Measurements from ENCODE around the gene DCDC2. TPM values are rescaled to one million over a fixed set of nuclear protein-coding genes. Genes with fewer than 3 reads are reported as not detected.
"Not testable (repeated sequence)": the region's sequence is repeated elsewhere in the genome, so short reads cannot be mapped to it uniquely, and the experiment has no call there.

DCDC2 gene
- total RNA-seq, 3 donors from 2014 or later = 8.9 to 9.5 TPM; not detected in 1

DNA sequence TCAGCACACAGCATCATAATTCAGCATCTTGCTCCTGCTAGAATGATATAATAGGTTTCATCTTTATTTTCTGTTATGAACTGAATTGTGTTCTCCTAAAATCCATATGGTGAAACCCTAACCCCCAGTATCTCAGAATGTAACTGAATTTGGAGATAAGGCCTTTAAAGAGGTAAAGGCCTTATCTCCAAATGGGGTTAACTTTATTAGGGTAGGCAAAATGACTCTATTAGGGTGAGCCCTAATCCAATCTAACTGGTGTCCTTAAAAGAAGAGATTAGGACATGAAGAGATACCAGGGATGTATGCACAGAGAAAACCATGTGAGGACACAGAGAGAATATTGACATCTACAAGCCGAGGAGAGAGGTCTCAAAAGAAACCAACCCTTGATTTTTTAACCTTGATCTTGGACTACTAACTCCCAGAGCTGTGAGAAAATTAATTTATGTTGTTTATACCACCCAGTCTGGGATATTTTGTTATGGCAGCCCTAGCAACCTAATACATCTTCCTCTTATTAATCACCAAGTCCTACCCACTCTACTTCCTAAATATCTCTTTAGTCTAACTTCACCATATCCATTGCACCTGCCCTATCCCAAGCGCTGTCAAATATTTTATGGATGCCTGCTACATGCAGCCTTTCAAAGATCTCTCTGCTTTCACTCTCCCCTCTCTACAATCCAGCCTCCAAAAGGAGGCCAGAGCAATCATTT, 36.4 kb upstream of the DCDC2 start:
- peak overlapping the region in 1 of 2 donors; percentile 73 for H3K27ac ChIP-seq
- TF ChIP-seq POLR2AphosphoS5 (IDR thresholded peaks at IDR 0.05) (no peak), POLR2A (IDR thresholded peaks at IDR 0.05) (no peak)
- TF ChIP-seq, protein P1, sequence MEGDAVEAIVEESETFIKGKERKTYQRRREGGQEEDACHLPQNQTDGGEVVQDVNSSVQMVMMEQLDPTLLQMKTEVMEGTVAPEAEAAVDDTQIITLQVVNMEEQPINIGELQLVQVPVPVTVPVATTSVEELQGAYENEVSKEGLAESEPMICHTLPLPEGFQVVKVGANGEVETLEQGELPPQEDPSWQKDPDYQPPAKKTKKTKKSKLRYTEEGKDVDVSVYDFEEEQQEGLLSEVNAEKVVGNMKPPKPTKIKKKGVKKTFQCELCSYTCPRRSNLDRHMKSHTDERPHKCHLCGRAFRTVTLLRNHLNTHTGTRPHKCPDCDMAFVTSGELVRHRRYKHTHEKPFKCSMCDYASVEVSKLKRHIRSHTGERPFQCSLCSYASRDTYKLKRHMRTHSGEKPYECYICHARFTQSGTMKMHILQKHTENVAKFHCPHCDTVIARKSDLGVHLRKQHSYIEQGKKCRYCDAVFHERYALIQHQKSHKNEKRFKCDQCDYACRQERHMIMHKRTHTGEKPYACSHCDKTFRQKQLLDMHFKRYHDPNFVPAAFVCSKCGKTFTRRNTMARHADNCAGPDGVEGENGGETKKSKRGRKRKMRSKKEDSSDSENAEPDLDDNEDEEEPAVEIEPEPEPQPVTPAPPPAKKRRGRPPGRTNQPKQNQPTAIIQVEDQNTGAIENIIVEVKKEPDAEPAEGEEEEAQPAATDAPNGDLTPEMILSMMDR (IDR thresholded peaks at IDR 0.05) = no peak
- no peak for DNase-seq (ENCODE audit: low spot score in 2 of 2)
- H3K9me3 ChIP-seq = peaks cover 0 to 4% of the 10 kb centered on the region in 2 donors
- no peaks in the 10 kb centered on the region for H3K36me3 ChIP-seq
- H3K4me3 ChIP-seq = no peak overlapping the region
- no peaks in the 10 kb centered on the region for H3K27me3 ChIP-seq
- no peaks in the 10 kb centered on the region for H3K4me1 ChIP-seq
- intact Hi-C loops (cut with DNase I; ENCODE audit: low total_unique reads) = no loop called here

DNA sequence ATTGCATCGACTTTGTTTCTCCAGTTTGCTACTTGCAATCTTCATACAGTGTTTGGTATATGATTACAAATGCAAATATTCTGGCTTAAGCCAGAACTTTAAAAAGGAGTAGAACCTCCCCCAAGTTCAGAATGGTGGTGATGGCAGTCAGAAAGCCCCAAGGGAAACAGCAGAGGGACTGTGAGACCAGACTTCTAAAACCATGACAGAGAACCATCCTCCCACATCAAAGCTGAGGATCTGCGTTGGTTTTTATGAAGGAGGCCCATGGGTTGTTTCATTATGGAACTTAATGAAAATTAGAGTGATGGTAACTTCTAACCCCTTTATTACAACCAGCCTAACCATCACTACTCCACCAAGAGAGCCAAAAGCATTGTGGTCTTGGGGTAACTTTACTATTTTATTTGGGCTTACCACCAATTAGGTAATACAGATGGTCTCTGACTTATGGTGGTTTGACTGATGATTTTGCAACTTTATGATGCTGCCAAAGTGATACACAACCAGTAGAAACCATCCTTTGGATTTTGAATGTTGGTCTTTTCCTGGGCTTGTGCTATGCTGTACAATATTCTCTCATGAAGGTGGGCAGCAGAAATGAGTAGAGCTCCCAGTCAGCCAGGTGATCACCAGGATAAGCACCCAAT, 34.0 kb upstream of the DCDC2 start:
- no peak overlapping the region for H3K27ac ChIP-seq
- H3K27me3 ChIP-seq = no peaks in the 10 kb centered on the region
- peaks cover 0 to 4% of the 10 kb centered on the region in 2 donors for H3K9me3 ChIP-seq
- no peak for DNase-seq (ENCODE audit: low spot score in 2 of 2)
- intact Hi-C loops (cut with DNase I; ENCODE audit: low total_unique reads) = no loop called here
- H3K36me3 ChIP-seq = no peaks in the 10 kb centered on the region
- H3K4me3 ChIP-seq = no peak overlapping the region
- no peaks in the 10 kb centered on the region for H3K4me1 ChIP-seq
- TF ChIP-seq, protein P1 (IDR thresholded peaks at IDR 0.05) = no peak
- no peak for TF ChIP-seq POLR2A (IDR thresholded peaks at IDR 0.05)
- TF ChIP-seq POLR2AphosphoS5 (IDR thresholded peaks at IDR 0.05) = no peak

DNA sequence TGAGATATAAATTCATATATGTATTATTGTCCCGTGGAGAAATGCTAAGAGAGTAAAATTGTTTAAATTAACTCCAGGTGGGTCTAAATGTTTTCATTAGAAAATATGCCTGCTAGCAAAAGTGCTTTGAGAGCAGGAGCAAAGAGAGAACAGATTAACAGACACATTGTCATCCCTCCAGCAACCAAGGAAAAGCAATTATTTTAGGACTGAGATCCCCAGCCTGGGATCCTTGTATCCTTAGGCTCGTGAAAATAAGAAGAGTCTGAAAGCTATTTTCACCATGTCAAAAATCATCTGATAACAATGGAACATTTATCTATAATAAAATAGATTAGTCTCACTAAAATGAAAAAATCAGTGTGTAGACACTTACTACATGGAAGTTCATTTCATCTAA, 33.3 kb upstream of the DCDC2 start:
- no peak overlapping the region for H3K27ac ChIP-seq
- TF ChIP-seq POLR2AphosphoS5 (IDR thresholded peaks at IDR 0.05) = no peak
- no peak for TF ChIP-seq POLR2A (IDR thresholded peaks at IDR 0.05)
- TF ChIP-seq, protein P1 (IDR thresholded peaks at IDR 0.05) = no peak
- intact Hi-C loops (cut with DNase I; ENCODE audit: low total_unique reads) = no loop called here

DNA sequence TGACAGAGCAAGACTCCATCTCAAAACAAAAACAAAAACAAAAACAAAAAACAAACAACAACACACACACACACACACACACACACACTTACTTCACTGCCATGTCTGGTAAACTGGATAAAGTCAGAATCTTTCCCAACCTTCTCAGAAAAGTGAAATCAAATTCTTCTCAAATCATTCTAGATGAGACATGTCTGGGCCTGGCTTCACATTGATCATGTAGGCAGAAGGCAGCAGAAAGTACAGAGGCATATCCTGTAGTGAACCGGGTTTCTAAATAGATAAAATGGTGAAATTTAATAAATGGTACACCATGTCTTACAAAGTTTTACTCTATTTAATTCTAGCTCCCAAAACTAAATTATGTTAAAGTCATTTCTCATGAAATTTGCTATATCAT, 30.0 kb upstream of the DCDC2 start:
- no peaks in the 10 kb centered on the region for H3K36me3 ChIP-seq
- DNase-seq (ENCODE audit: low spot score in 2 of 2) = no peak
- H3K27ac ChIP-seq = no peak overlapping the region
- H3K4me1 ChIP-seq = no peaks in the 10 kb centered on the region
- TF ChIP-seq POLR2AphosphoS5 (IDR thresholded peaks at IDR 0.05) (no peak), POLR2A (IDR thresholded peaks at IDR 0.05) (no peak)
- TF ChIP-seq, protein P1 (IDR thresholded peaks at IDR 0.05) = no peak
- no peaks in the 10 kb centered on the region for H3K27me3 ChIP-seq
- no peak overlapping the region for H3K4me3 ChIP-seq
- no peaks in the 10 kb centered on the region for H3K9me3 ChIP-seq
- intact Hi-C loops (cut with DNase I; ENCODE audit: low total_unique reads) = no loop called here

More for the DNA sequence above, 33.3 kb upstream of the DCDC2 start:
- H3K9me3 ChIP-seq = no peaks in the 10 kb centered on the region
- H3K27me3 ChIP-seq = no peaks in the 10 kb centered on the region
- H3K36me3 ChIP-seq = no peaks in the 10 kb centered on the region
- H3K4me3 ChIP-seq = no peak overlapping the region
- no peaks in the 10 kb centered on the region for H3K4me1 ChIP-seq
- no peak for DNase-seq (ENCODE audit: low spot score in 2 of 2)

DNA sequence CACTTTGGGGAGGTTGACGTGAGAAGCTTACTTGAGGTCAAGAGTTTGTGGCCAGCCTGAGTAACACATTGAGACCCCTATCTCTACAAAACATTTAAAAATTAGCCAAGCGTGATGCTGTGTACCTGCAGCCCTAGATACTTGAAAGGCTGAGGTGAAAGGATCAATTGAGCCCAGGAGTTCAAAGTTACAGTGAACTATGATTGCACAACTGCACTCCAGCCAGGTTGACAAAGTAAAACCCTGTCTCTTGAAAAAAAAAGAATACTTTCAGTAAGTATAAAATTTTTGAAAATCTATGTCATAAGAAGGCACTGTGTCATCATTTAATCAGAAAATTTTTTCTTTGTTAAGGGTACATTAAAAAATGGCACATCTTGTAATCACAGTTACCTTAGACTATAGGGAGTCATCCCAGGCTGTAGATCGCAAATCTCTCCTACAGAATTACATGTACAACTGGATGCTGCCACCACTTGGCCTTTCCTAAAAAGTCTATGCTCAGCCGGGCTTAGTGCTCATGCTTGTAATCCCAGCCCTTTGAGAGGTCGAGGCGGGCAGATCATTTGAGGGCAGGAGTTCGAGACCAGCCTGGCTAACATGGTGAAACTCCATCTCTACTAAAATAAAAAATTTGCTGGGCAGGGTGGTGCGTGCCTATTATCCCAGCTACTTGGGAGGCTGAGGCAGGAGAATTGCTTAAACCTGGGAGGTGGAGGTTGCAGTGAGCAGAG, 27.8 kb upstream of the DCDC2 start:
- intact Hi-C loops (cut with DNase I; ENCODE audit: low total_unique reads) = no loop called here
- TF ChIP-seq POLR2AphosphoS5 (IDR thresholded peaks at IDR 0.05) = no peak
- TF ChIP-seq, protein P1 (IDR thresholded peaks at IDR 0.05) = no peak
- TF ChIP-seq POLR2A (IDR thresholded peaks at IDR 0.05) = no peak
- no peaks in the 10 kb centered on the region for H3K36me3 ChIP-seq
- H3K4me1 ChIP-seq = no peaks in the 10 kb centered on the region
- H3K27me3 ChIP-seq = no peaks in the 10 kb centered on the region
- no peak overlapping the region for H3K27ac ChIP-seq
- no peak overlapping the region for H3K4me3 ChIP-seq
- no peaks in the 10 kb centered on the region for H3K9me3 ChIP-seq
- DNase-seq (ENCODE audit: low spot score in 2 of 2) = no peak

DNA sequence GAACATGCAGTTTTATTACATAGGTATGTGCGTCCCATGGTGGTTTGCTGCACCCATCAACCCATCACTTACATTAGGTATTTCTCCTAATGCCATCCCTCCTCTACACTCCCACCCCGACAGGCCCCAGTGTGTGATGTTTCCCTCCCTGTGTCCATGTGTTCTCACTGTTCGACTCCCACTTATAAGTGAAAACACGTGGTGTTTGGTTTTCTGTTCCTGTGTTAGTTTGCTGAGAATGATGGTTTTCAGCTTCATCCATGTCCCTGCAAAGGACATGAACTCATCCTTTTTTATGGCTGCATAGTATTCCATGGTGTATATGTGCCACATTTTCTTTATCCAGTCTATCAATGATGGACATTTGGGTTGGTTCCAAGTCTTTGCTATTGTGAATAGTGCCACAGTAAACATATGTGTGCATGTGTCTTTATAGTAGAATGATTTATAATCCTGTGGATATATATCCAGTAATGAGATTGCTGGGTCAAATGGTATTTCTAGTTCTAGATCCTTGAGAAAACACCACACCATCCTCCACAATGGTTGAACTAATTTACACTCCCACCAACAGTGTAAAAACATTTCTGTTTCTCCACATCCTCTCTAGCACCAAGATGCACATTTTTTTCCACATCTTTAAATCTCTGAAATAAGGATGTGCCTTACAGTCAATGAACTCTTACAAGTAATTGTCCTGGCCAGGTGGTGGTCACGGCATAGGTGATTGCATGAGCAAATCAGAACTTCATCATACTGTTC, 26.7 kb upstream of the DCDC2 start:
- H3K4me1 ChIP-seq; H3K36me3 ChIP-seq; H3K4me3 ChIP-seq; H3K27me3 ChIP-seq; H3K27ac ChIP-seq; DNase-seq (ENCODE audit: low spot score in 2 of 2); intact Hi-C loops (cut with DNase I; ENCODE audit: low total_unique reads); H3K9me3 ChIP-seq: not testable (repeated sequence)

Data from breast epithelium (tissue), 4 donors.